ENCODE results near the gene CDC26. TPM values are rescaled to one million over a fixed set of nuclear protein-coding genes. Genes with fewer than 3 reads are reported as not detected.
"Not testable (repeated sequence)": the region's sequence is repeated elsewhere in the genome, so short reads cannot be mapped to it uniquely, and the experiment has no call there.

Gene CDC26
- total RNA-seq, 1 donor from 2014 or later, result 13.4 TPM

DNA sequence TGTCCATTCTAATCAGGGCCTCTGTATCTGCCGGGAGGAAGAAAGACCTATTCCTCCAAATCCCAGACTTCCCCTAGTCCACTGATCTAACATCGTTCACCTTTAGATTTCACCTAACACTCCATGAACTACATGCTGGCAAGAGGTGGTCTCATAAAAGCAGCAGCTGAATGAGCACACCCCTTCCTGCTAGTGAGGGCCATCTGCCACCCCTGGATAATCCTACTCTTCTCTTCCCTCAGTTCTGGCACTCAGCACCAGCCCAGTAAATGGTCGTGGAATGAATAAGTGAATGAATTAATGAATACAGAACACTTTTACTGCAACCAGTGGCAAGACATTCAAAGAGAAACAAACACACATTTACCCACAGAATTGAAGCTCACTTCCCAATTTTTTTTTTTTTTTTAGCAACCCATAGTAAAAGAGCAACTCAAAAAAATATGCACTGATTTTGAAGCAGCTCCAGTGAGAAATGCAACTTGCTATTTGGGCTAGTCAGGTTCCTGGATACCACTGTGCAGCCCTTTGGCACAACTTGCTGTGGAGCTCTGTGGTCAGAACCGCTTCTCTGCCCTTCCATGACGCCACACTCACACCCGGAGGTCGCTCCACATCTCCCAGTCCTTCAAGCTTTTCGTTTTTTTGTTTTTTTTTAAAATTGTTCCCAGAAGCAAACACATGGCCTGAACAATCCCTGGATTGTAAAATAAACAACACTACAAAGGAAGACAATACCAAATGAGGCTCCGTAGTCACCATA is 21.6 kb upstream of the CDC26 start:
- no peak for DNase-seq
- Mint-ChIP-seq H3K9me3 (ENCODE audit: unreplicated experiment) (no peaks in the 10 kb centered on the region), H3K36me3 (ENCODE audit: unreplicated experiment) (no peaks in the 10 kb centered on the region), H3K27me3 (ENCODE audit: unreplicated experiment) (peaks cover 3% of the 10 kb centered on the region), H3K27ac (ENCODE audit: unreplicated experiment) (no peak overlapping the region), H3K4me3 (ENCODE audit: unreplicated experiment) (no peak overlapping the region), H3K4me1 (ENCODE audit: low read depth, unreplicated experiment) (peaks cover 7% of the 10 kb centered on the region)
- TF ChIP-seq, protein P1, sequence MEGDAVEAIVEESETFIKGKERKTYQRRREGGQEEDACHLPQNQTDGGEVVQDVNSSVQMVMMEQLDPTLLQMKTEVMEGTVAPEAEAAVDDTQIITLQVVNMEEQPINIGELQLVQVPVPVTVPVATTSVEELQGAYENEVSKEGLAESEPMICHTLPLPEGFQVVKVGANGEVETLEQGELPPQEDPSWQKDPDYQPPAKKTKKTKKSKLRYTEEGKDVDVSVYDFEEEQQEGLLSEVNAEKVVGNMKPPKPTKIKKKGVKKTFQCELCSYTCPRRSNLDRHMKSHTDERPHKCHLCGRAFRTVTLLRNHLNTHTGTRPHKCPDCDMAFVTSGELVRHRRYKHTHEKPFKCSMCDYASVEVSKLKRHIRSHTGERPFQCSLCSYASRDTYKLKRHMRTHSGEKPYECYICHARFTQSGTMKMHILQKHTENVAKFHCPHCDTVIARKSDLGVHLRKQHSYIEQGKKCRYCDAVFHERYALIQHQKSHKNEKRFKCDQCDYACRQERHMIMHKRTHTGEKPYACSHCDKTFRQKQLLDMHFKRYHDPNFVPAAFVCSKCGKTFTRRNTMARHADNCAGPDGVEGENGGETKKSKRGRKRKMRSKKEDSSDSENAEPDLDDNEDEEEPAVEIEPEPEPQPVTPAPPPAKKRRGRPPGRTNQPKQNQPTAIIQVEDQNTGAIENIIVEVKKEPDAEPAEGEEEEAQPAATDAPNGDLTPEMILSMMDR (IDR thresholded peaks at IDR 0.05; ENCODE audit: partially characterized antibody, unreplicated experiment), result no peak

GRCh38 chr9:113296247-113296646 is 20.9 kb upstream of the CDC26 start:
- not testable (repeated sequence) for H3K4me3 Mint-ChIP-seq (ENCODE audit: unreplicated experiment); H3K4me1 Mint-ChIP-seq (ENCODE audit: low read depth, unreplicated experiment); H3K36me3 Mint-ChIP-seq (ENCODE audit: unreplicated experiment); H3K9me3 Mint-ChIP-seq (ENCODE audit: unreplicated experiment); H3K27me3 Mint-ChIP-seq (ENCODE audit: unreplicated experiment); DNase-seq; H3K27ac Mint-ChIP-seq (ENCODE audit: unreplicated experiment)

DNA sequence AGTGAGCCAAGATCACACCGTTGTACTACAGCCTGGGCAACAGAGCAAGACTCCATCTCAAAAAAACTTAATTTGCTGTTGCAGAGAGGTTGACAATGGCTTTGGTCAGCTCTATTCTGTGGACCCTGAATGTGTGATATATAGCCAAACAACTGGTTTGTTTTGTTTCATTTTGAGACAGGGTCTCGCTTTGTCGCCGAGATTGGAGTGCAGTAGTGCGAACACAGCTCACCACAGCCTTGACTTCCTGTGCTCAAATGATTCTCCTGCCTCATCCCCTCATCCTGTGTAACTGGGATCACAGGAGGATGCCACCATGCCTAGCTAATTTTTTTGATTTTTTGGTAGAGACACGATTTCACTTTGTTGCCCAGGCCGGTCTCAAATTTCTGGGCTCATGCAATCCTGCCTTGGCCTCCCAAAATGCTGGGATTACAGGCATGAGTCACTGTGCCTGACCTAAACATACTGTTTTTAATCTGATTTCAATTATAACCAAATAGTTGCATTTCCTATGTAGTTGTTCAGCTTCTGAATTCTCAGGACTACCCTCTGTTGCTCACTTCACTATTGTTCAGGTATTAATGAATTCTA is 18.0 kb upstream of the CDC26 start:
- no peaks in the 10 kb centered on the region for H3K36me3 Mint-ChIP-seq (ENCODE audit: unreplicated experiment)
- no peaks in the 10 kb centered on the region for H3K27me3 Mint-ChIP-seq (ENCODE audit: unreplicated experiment)
- peaks cover 6% of the 10 kb centered on the region for H3K4me1 Mint-ChIP-seq (ENCODE audit: low read depth, unreplicated experiment)
- TF ChIP-seq, protein P1 (IDR thresholded peaks at IDR 0.05; ENCODE audit: partially characterized antibody, unreplicated experiment), result no peak
- DNase-seq, result no peak
- no peak overlapping the region for H3K4me3 Mint-ChIP-seq (ENCODE audit: unreplicated experiment)
- H3K27ac Mint-ChIP-seq (ENCODE audit: unreplicated experiment), result no peak overlapping the region
- no peaks in the 10 kb centered on the region for H3K9me3 Mint-ChIP-seq (ENCODE audit: unreplicated experiment)

DNA sequence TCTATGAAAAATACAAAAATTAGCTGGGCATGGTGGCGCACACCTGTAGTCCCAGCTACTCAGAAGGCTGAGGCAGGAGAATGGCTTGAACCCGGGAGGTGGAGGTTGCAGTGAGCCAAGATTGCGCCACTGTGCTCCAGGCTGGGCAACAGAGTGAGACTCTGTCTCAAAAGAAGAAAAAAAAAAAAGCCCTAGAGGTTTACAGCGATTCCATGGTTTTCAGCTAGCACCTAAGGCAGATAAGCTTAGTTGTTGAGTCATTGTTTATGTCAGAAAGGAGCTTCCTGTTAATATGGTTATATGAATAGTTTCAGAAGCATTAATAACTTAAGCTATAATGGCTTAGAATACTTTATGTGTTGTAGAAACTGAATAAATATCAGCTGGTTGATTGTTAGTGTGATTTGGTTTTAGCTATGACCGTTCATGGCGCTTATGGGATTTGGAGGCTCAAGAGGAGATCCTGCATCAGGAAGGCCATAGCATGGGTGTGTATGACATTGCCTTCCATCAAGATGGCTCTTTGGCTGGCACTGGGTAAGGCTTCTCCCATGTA is 14.8 kb upstream of the CDC26 start:
- no peaks in the 10 kb centered on the region for H3K9me3 Mint-ChIP-seq (ENCODE audit: unreplicated experiment)
- no peak overlapping the region for H3K27ac Mint-ChIP-seq (ENCODE audit: unreplicated experiment)
- DNase-seq, result no peak
- TF ChIP-seq, protein P1 (IDR thresholded peaks at IDR 0.05; ENCODE audit: partially characterized antibody, unreplicated experiment), result no peak
- H3K36me3 Mint-ChIP-seq (ENCODE audit: unreplicated experiment), result no peaks in the 10 kb centered on the region
- H3K4me1 Mint-ChIP-seq (ENCODE audit: low read depth, unreplicated experiment), result no peaks in the 10 kb centered on the region
- H3K27me3 Mint-ChIP-seq (ENCODE audit: unreplicated experiment), result no peaks in the 10 kb centered on the region
- H3K4me3 Mint-ChIP-seq (ENCODE audit: unreplicated experiment), result no peak overlapping the region

DNA sequence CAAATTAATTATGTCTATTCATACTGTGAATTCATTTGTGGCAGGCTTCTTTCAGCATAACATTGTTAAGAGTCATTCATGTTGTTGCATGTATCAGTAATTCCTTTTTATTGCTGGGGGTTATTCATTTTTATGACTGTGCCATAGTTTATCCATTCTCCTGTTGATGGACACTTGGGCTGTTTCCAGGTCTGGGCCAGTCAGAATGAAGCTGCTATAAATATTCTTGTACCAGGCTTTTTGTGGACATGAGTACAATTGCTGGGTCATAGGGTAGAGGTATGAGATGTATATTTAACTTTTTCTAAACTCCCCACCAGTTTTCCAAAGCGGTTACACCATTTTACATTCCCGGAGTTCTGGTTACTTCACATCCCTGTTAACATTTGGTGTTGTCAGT is 13.7 kb upstream of the CDC26 start:
- H3K36me3 Mint-ChIP-seq (ENCODE audit: unreplicated experiment), result no peaks in the 10 kb centered on the region
- no peaks in the 10 kb centered on the region for H3K9me3 Mint-ChIP-seq (ENCODE audit: unreplicated experiment)
- no peaks in the 10 kb centered on the region for H3K4me1 Mint-ChIP-seq (ENCODE audit: low read depth, unreplicated experiment)
- no peak overlapping the region for H3K4me3 Mint-ChIP-seq (ENCODE audit: unreplicated experiment)
- TF ChIP-seq, protein P1 (IDR thresholded peaks at IDR 0.05; ENCODE audit: partially characterized antibody, unreplicated experiment), result no peak
- DNase-seq, result no peak
- H3K27ac Mint-ChIP-seq (ENCODE audit: unreplicated experiment), result no peak overlapping the region
- no peaks in the 10 kb centered on the region for H3K27me3 Mint-ChIP-seq (ENCODE audit: unreplicated experiment)

Data from glutamatergic neuron (in vitro differentiated cells).